ENCODE measurements around the gene TAF13.

Gene TAF13, protein sequence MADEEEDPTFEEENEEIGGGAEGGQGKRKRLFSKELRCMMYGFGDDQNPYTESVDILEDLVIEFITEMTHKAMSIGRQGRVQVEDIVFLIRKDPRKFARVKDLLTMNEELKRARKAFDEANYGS

GRCh38 chr1:109075531-109076490 is at the start of gene TAF13:
Gene TAF13 (minus strand): TSS chr1:109076003. CDS start chr1:109075947, 56 bp downstream.
- in situ Hi-C loops (cut with HindIII; ENCODE audit: low sequenced_read_pairs), result no loop called here

- in situ Hi-C loops (cut with HindIII; ENCODE audit: low sequenced_read_pairs), result no loop called here
Observed at GRCh38 chr1:109120356-109120755, 44.6 kb upstream of the TAF13 start.

GRCh38 chr1:109118089-109118488 is 42.3 kb upstream of the TAF13 start:
- in situ Hi-C loops (cut with HindIII; ENCODE audit: low sequenced_read_pairs), result no loop called here

DNA sequence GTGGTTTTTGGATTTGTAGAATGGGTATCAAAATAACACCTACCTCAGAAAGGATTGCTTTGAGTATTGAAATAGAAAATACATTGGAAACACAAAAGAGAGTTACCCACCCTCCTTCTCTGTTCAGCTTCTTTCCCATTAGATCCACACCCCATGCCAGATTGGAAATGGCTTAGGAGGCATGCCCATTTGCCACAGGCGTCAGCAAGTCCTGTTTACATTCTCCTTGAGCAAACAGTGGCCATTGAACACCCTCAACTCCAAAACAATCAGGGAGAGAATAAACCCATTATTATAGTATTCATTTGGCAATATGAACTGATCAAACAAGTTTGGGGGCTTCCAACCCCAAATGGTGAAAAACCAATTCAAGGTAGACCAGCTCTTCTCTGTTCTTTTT is 40.5 kb upstream of the TAF13 start:
- in situ Hi-C loops (cut with HindIII; ENCODE audit: low sequenced_read_pairs), result no loop called here

DNA sequence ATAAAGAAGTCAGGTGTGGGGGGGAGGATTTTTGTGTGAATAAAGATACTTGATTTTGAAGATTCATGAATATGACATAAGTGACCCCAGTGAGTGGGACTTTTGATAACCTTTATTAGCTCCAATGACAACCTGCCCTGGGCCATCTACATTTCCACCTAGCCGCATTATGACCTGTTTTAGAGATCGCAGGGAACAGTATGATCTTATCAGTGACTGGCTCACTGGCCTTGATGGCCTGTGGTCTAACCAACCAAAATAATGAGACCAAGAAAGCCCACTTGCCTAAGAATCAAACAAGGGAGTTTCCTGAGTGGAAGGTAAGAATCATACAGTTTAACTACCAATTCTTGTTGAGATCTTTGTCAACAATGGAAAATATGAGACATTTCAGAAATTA is 39.9 kb upstream of the TAF13 start:
- in situ Hi-C loops (cut with HindIII; ENCODE audit: low sequenced_read_pairs), result no loop called here

DNA sequence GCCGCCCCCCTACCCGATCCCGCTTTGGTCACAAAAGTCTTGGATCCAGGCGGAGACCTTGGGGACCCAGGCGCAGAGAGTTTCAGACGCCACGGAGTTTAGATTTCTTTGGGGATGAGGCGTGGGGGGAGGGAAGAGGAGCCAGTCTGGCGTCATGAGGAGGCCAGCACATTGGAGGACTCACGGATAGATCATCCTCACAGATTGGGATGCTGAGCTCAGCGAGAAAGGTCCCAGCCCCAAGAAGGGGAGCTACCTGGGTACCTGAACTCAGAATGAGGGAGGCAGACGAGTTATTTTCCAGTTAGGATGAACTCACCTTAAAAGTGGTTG is 38.5 kb upstream of the TAF13 start:
- in situ Hi-C loops (cut with HindIII; ENCODE audit: low sequenced_read_pairs), result no loop called here

DNA sequence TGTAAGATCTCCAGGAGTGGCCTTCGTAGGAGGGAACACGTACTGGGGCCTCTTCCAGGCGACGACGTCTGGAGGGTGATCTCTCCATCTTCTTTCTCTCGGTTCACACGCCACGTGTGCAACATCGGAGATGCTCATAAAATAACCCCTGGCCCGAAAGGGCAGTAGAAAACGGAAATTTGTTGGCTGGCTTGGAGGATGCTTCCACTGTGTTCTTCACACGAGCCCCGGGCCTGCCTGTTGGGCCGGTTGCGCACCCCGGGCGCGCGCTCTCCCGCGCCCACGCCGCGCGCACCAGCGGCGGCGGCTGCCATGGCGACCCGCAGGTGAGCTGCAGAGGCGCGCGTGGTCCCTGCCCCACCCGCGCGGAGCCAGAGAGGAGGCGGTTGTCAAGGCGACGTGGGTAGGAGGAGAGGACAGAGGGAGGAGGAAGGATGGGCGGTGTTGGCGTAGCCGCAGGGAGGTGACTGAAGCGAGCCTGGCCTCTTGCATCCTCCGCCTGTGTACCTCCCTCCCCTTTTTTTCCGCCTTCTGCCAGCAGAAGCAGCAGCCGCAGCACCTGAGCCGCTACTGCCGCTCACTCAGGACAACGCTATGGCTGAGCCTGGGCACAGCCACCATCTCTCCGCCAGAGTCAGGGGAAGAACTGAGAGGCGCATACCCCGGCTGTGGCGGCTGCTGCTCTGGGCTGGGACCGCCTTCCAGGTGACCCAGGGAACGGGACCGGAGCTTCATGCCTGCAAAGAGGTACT is 38.0 kb upstream of the TAF13 start, which contains the start of gene ELAPOR1:
Gene ELAPOR1, plus strand, starts transcription at position 526 of the 752 bp plus-strand sequence. Its CDS starts 69 bp downstream, at position 595.
- in situ Hi-C loops (cut with HindIII; ENCODE audit: low sequenced_read_pairs), result no loop called here

DNA sequence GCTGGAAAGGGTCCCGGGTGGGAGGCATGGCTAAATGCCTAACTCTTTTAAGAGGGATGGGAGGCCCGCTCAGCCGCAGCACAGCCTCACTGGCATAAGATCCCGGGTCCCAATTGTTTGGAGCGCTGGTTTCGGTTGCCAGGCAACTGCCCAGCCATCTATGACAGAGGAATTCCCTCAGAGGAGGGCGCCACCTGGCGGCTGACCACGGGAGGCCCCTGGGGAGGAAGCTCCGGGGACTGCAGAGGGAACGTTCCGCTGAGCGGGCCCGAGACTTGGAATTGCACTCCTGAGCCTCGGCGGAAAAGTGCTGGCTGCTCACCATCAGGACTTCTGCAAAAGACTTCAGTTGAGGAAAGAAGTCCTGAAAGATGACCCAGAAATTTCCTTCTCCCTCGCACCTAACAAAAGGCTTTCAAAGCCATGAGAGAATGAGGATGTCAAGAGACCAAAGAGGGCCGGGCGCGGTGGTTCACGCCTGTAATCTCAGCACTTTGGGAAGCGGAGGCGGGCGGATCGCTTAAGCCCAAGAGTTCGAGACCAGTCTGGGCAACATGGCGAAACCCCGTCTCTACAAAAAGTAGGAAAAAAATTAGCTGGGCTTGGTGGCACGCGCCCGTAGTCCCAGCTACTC is 37.0 kb upstream of the TAF13 start:
- in situ Hi-C loops (cut with HindIII; ENCODE audit: low sequenced_read_pairs), result no loop called here

GRCh38 chr1:109112056-109112651 is 36.4 kb upstream of the TAF13 start:
- in situ Hi-C loops (cut with HindIII; ENCODE audit: low sequenced_read_pairs), result no loop called here

GRCh38 chr1:109111386-109112055 is 35.7 kb upstream of the TAF13 start:
- in situ Hi-C loops (cut with HindIII; ENCODE audit: low sequenced_read_pairs), result no loop called here

GRCh38 chr1:109109906-109110305 is 34.1 kb upstream of the TAF13 start:
- in situ Hi-C loops (cut with HindIII; ENCODE audit: low sequenced_read_pairs), result no loop called here

DNA sequence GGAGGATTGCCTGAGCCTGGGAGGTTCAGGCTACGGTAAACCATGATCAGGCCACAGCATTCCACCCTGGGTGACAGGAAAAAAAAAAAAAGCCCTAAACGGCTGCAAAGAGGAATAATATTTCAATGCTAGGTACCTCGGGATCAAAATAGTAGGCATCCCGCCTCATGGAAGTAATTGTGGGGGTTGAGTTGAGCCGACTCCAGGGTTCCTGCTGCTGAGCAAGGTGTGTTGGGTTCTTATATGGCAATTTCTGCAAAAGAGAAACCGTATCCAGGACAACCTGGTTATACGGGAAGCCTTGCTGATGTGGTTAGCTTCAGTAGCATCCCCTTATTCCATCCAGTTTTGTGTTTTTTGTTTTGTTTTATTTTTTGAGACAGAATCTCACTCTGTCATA is 32.0 kb upstream of the TAF13 start:
- in situ Hi-C loops (cut with HindIII; ENCODE audit: low sequenced_read_pairs), result no loop called here

DNA sequence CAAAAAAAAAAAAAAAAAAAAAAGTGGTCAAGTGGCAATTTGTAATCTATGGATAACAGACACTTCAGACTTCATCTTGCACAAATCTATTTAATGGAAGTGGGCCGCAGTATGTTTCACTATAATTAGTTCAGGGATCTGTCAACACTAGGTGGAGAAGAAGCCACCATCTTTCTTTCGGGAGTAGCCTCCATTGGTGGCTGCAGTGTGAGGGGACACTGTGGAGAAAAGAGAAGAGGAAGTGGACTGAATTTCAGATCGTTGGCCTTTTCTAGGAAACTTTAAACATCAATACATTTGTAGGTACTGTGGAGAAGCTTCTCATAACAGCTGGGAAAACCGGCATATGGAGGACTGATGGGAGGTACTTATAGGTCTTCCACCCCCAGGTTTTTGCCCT is 30.1 kb upstream of the TAF13 start:
- in situ Hi-C loops (cut with HindIII; ENCODE audit: low sequenced_read_pairs), result no loop called here

GRCh38 chr1:109104364-109105151 is 28.8 kb upstream of the TAF13 start:
- in situ Hi-C loops (cut with HindIII; ENCODE audit: low sequenced_read_pairs), result no loop called here

DNA sequence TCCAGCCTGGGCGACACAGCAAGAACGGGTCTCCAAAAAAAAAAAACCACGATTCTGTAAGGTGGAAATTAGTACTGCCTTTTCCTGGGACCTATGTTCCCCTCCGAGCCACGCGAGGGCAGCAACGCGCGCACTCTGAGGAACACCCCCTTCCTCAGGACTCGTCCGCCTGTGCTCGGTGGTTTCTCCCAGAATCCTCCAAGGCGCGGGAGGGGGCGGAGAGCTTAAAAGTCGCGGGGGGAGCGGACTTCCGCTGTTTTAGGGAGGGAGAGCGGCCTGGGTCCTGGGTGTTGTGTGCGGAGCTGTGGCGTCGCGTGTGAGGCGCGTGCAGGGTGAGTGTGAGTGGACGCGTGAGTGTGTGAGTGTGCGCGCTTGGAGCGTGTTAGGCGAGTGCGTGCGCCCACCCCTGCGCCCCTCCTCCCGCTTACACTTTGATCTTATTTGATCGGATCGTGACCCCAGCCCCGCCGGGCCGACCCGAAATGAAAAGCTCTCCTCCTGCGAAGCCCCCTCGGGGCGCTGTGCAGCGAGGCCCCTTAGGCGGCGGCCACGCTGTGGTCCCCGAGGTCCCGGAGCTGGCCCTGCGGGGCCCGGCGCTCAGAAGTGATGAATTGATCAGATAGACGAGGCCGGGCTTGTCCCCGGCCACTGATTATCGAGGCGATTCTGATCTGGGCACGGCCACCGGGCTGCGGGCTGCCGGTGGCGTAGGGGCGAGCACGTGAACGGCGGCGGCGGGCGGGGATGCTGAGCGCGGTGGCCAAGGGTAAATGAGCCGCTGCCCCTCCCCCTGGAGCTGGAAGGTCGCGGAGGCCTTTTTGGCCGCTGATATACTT is 24.4 kb upstream of the TAF13 start:
- in situ Hi-C loops (cut with HindIII; ENCODE audit: low sequenced_read_pairs), result no loop called here

- in situ Hi-C loops (cut with HindIII; ENCODE audit: low sequenced_read_pairs), result no loop called here
Observed at GRCh38 chr1:109096120-109096519, 20.3 kb upstream of the TAF13 start.

- in situ Hi-C loops (cut with HindIII; ENCODE audit: low sequenced_read_pairs), result no loop called here
Observed at GRCh38 chr1:109095631-109096030, 19.8 kb upstream of the TAF13 start.

DNA sequence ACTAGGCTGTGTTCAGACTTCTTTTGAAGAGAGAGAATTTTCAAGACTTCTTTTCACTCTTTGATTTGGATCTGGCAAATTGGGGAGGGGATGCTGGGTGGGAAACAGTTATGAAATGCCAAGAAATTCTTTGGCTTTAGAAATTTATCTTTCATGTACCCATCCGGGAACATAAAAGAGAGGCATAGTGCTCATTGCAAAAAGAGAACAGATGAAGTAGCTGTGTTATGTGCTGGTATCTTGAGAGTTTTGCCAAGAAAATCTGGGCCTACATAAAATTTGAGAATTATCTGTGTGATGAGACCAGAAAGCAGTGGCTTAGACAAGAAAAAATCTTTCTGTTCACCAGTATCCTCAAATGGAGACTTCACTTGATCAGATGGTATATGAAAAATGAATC is 19.1 kb upstream of the TAF13 start:
- in situ Hi-C loops (cut with HindIII; ENCODE audit: low sequenced_read_pairs), result no loop called here

- in situ Hi-C loops (cut with HindIII; ENCODE audit: low sequenced_read_pairs), result no loop called here
Observed at GRCh38 chr1:109094377-109094803, 18.6 kb upstream of the TAF13 start.
